SK-N-SH treated with all-trans-retinoic acid at 6 μM for 48 hours (cell line): ENCODE results near the gene CCIN.

ENCODE experiments used
- ATAC-seq: fragments of 200-7000 bp; cut with Tn5 transposase; 3 replicates; pipeline ENCODE4 v1.9.1; 2020; ENCODE audit warnings: mild to moderate bottlenecking, moderate library complexity
- ARNTL ChIP-seq: fragments of 450-650 bp; formaldehyde crosslinking; IDR thresholded peaks from 2 replicates; pipeline ENCODE4 v1.5.0; 2020; ENCODE audit warnings: low read depth, mild to moderate bottlenecking, moderate library complexity, borderline replicate concordance
- BACH2 ChIP-seq: fragments of 250-450 bp; sonication (Bioruptor Pico); IDR thresholded peaks from 2 replicates; pipeline ENCODE4 v1.9.0; 2021; ENCODE audit warnings: mild to moderate bottlenecking, borderline replicate concordance
- CSDC2 ChIP-seq: fragments of 250-450 bp; sonication (Bioruptor Pico); IDR thresholded peaks from 2 replicates; pipeline ENCODE4 v1.5.0; 2020; ENCODE audit warnings: mild to moderate bottlenecking, moderate library complexity
- GLIS3 ChIP-seq: fragments of 250-450 bp; sonication (Bioruptor Pico); IDR thresholded peaks from 2 replicates; pipeline ENCODE4 v1.5.0; 2020; ENCODE audit warnings: mild to moderate bottlenecking, moderate library complexity
- OSR1 ChIP-seq: fragments of 250-450 bp; sonication (Bioruptor Pico); IDR thresholded peaks from 2 replicates; pipeline ENCODE4 v1.8.0; 2022; ENCODE audit warnings: moderate library complexity, mild to moderate bottlenecking, inconsistent platforms
- RARB ChIP-seq: fragments of 250-450 bp; sonication (Bioruptor Pico); IDR thresholded peaks from 2 replicates; pipeline ENCODE4 v1.8.0; 2021; ENCODE audit warnings: mild to moderate bottlenecking, moderate library complexity
- SNAI2 ChIP-seq: fragments of 250-450 bp; sonication (Bioruptor Pico); IDR thresholded peaks from 2 replicates; pipeline ENCODE4 v1.5.0; 2020; ENCODE audit warnings: mild to moderate bottlenecking, moderate library complexity
- TCF4 ChIP-seq: fragments of 250-450 bp; sonication (Bioruptor Pico); IDR thresholded peaks from 2 replicates; pipeline ENCODE4 v1.8.0; 2021; ENCODE audit warnings: mild to moderate bottlenecking, moderate library complexity, borderline replicate concordance
- ZC3H10 ChIP-seq: fragments of 250-450 bp; sonication (Bioruptor Pico); IDR thresholded peaks from 2 replicates; pipeline ENCODE4 v1.5.1; 2021; ENCODE audit warnings: mild to moderate bottlenecking, moderate library complexity
- ZFP3 ChIP-seq: fragments of 250-450 bp; sonication (Bioruptor Pico); IDR thresholded peaks from 2 replicates; pipeline ENCODE4 v1.5.0; 2020; ENCODE audit warnings: mild to moderate bottlenecking, moderate library complexity
- ZNF565 ChIP-seq: fragments of 450-650 bp; formaldehyde crosslinking; conservative IDR thresholded peaks from 2 replicates; pipeline ENCODE4 v1.5.0; 2020; ENCODE audit warnings: low read depth, mild to moderate bottlenecking, moderate library complexity
- ZNF70 ChIP-seq: fragments of 450-650 bp; formaldehyde crosslinking; IDR thresholded peaks from 2 replicates; pipeline ENCODE4 v1.5.0; 2020; ENCODE audit warnings: mild to moderate bottlenecking, moderate library complexity
- ZNF8 ChIP-seq: fragments of 450-650 bp; formaldehyde crosslinking; IDR thresholded peaks from 2 replicates; pipeline ENCODE4 v1.5.0; 2020; ENCODE audit warnings: mild to moderate bottlenecking, moderate library complexity
- TF ChIP-seq, protein P1 (sequence below): fragments of 250-450 bp; sonication (Bioruptor Pico); IDR thresholded peaks from 2 replicates; pipeline ENCODE4 v1.5.1; 2021; ENCODE audit warnings: mild to moderate bottlenecking, moderate library complexity
- TF ChIP-seq, protein P2 (sequence below): fragments of 250-450 bp; sonication (Bioruptor Pico); IDR thresholded peaks from 2 replicates; pipeline ENCODE4 v1.8.0; 2020; ENCODE audit warnings: mild to moderate bottlenecking, moderate library complexity, borderline replicate concordance
- TF ChIP-seq, protein P3 (sequence below): fragments of 250-450 bp; sonication (Bioruptor Pico); IDR thresholded peaks from 2 replicates; pipeline ENCODE4 v1.8.0; 2021; ENCODE audit warnings: low read depth, mild to moderate bottlenecking, moderate library complexity, borderline replicate concordance
- TF ChIP-seq, protein P4 (sequence below): fragments of 250-450 bp; sonication (Bioruptor Pico); IDR thresholded peaks from 2 replicates; pipeline ENCODE4 v1.5.1; 2020; ENCODE audit warnings: low read depth, mild to moderate bottlenecking, moderate library complexity

The CCIN gene

DNA sequence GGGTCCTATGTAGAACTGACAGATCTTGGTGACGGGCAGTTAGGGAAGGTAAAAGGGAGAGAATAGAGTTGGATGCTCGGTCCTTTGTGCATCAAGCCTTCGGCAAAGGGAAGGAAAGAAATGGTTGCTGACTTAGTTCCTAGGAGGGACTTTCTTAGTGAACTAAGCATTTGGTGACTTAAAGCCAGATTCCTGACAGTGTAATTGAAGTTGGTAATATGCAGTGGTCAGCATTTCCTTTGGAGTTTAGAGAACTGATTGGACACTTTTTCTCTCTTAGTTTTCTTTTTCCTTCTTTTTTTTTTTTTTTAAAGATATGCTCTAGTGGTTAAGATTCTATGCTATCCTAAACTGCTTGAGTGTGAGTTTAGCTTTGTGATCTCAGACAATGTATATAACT is 23.8 kb downstream of the CCIN start:
- TF ChIP-seq CSDC2 (no peak), TCF4 (CRISPR knock-in tag) (no peak), ZFP3 (CRISPR knock-in tag) (no peak), SNAI2 (CRISPR knock-in tag) (no peak), ARNTL (CRISPR knock-in tag) (no peak)
- TF ChIP-seq, protein P1, sequence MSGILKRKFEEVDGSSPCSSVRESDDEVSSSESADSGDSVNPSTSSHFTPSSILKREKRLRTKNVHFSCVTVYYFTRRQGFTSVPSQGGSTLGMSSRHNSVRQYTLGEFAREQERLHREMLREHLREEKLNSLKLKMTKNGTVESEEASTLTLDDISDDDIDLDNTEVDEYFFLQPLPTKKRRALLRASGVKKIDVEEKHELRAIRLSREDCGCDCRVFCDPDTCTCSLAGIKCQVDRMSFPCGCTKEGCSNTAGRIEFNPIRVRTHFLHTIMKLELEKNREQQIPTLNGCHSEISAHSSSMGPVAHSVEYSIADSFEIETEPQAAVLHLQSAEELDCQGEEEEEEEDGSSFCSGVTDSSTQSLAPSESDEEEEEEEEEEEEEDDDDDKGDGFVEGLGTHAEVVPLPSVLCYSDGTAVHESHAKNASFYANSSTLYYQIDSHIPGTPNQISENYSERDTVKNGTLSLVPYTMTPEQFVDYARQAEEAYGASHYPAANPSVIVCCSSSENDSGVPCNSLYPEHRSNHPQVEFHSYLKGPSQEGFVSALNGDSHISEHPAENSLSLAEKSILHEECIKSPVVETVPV (CRISPR knock-in tag), result no peak
- TF ChIP-seq, protein P2, sequence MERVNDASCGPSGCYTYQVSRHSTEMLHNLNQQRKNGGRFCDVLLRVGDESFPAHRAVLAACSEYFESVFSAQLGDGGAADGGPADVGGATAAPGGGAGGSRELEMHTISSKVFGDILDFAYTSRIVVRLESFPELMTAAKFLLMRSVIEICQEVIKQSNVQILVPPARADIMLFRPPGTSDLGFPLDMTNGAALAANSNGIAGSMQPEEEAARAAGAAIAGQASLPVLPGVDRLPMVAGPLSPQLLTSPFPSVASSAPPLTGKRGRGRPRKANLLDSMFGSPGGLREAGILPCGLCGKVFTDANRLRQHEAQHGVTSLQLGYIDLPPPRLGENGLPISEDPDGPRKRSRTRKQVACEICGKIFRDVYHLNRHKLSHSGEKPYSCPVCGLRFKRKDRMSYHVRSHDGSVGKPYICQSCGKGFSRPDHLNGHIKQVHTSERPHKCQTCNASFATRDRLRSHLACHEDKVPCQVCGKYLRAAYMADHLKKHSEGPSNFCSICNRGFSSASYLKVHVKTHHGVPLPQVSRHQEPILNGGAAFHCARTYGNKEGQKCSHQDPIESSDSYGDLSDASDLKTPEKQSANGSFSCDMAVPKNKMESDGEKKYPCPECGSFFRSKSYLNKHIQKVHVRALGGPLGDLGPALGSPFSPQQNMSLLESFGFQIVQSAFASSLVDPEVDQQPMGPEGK (CRISPR knock-in tag), result no peak
- TF ChIP-seq, protein P3, sequence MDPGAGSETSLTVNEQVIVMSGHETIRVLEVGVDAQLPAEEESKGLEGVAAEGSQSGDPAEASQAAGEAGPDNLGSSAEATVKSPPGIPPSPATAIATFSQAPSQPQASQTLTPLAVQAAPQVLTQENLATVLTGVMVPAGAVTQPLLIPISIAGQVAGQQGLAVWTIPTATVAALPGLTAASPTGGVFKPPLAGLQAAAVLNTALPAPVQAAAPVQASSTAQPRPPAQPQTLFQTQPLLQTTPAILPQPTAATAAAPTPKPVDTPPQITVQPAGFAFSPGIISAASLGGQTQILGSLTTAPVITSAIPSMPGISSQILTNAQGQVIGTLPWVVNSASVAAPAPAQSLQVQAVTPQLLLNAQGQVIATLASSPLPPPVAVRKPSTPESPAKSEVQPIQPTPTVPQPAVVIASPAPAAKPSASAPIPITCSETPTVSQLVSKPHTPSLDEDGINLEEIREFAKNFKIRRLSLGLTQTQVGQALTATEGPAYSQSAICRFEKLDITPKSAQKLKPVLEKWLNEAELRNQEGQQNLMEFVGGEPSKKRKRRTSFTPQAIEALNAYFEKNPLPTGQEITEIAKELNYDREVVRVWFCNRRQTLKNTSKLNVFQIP (CRISPR knock-in tag), result no peak
- TF ChIP-seq, protein P4, sequence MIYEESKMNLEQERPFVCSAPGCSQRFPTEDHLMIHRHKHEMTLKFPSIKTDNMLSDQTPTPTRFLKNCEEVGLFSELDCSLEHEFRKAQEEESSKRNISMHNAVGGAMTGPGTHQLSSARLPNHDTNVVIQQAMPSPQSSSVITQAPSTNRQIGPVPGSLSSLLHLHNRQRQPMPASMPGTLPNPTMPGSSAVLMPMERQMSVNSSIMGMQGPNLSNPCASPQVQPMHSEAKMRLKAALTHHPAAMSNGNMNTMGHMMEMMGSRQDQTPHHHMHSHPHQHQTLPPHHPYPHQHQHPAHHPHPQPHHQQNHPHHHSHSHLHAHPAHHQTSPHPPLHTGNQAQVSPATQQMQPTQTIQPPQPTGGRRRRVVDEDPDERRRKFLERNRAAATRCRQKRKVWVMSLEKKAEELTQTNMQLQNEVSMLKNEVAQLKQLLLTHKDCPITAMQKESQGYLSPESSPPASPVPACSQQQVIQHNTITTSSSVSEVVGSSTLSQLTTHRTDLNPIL, result no peak
- no peak for ATAC-seq

DNA sequence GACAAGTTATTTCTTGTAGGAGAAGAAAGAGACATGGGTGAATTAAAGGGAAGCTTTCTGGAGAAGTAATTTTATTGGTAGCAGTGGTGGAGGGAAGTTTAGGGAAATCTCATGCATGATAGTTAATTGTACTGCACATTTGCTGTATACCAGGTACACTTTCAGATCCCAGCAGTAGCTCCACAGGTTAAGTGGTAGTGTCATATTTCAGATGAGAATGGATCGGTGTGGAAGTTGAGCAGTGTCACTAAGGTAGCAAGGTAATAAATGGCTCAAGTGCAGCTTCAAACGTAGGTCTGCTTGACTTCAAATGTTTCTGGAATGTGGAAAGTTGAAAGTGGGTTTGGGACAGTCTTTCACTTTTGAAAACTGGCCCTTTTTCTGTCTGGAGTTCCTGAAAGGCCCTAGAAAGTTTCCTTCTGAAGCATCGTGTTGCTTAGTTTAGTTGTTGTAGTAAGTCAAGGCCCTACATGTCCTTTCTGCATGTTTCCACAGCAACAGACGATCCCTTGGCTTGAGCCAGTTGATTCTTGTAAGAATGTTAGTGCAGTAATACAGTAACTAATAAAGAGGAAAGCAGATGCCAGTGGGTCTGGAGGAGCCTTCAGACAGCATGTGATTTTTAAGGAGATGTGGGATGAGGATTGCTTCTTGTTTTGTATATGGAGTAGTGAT is 25.3 kb downstream of the CCIN start:
- no peak for ATAC-seq

DNA sequence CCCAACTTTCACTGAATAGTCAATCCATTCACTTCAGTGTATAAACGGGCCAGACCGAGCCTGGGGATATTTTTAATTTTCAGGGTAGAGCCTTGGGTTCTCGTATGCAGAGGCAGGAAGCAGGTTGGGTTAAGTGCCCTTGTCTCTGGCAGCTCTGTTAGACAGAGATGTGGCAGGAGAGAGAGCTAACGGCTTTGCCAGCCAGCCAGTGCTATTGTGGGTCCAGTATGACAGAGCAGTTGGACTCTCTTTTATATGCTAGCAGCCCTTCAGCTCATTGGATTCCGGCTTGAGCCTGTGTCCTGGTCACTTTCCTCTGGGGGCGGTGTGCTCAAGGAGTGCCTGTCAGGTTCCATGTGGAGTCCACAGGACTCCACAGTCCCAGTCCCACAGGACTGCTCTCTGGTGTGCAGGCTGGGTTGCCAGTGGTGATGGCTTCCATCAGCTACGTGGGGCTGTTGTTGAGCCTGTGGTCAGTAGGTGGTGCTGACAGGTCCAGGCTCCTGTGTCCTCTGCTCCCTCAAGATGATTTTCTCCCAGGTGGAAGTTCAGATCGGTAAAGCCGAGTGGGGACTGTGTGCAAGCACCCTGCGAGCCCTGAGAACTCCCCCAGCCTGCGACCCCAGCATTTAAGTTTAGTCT is 35.8 kb downstream of the CCIN start:
- peak; percentile 72 for ATAC-seq
- TF ChIP-seq, protein P1 (CRISPR knock-in tag), result no peak
- TF ChIP-seq SNAI2 (CRISPR knock-in tag) (no peak), ZNF8 (CRISPR knock-in tag) (no peak), ZC3H10 (CRISPR knock-in tag) (no peak), OSR1 (no peak), CSDC2 (no peak)

More for the DNA sequence above, 25.3 kb downstream of the CCIN start:
- TF ChIP-seq, protein P4, result no peak
- TF ChIP-seq ARNTL (CRISPR knock-in tag) (no peak), BACH2 (CRISPR knock-in tag) (no peak), ZNF565 (CRISPR knock-in tag) (no peak), RARB (CRISPR knock-in tag) (no peak), OSR1 (no peak), GLIS3 (no peak), ZNF70 (CRISPR knock-in tag) (no peak), ZC3H10 (CRISPR knock-in tag) (no peak)
- TF ChIP-seq, protein P3 (CRISPR knock-in tag), result no peak
